GM12801 (cell line): Measurements from ENCODE around the gene ZNF566.

Experiments used
- TF ChIP-seq, protein P1 (sequence below): IDR thresholded peaks from one replicate; pipeline ENCODE4 v1.5.1; 2011; ENCODE audit warnings: control low read depth; ENCODE audit not compliant: insufficient read length; ENCODE audit errors: extremely low read depth

Gene ZNF566

DNA sequence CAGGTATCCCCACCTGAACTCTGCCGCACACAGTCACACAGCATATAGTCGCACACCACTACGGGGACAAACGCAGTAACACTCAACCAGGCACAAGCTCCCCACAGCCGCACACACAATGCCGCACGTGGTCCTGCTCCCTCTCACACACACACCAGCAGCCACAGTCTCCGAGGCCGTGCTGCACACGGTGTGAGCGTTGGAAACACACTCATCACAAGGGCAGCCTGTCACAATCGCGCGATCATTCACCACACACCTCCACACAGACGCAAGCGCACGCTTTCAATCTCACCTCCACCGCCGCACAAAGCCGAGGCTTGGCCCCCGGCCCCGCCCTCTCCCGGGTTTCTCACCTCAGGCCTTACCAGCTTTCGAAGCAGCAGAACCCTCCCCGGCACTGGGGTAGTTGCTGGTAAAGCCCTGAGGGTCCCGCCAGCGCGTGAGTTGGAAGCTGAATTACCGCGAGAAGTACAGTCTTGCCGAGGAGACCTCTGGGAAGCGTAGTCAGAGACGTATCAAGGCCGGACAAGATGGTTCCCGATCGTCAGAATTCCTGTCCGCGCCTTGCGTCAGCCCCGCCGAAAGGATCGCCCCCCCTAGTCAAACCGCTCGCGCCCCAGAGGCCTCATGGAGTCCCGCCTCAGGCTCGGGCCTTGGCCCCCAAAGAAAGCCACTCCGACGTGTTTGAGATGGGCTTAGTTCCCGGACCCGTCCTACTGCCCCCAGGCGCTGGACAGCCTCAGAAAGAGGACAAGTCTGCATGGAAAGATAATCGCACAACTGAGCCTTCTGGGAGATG is at the start of gene ZNF566:
ZNF566 (minus strand) TSS at position 444 of the 802 bp plus-strand sequence. CDS start 13,004 bp downstream, outside the sequence.
- TF ChIP-seq, protein P1, sequence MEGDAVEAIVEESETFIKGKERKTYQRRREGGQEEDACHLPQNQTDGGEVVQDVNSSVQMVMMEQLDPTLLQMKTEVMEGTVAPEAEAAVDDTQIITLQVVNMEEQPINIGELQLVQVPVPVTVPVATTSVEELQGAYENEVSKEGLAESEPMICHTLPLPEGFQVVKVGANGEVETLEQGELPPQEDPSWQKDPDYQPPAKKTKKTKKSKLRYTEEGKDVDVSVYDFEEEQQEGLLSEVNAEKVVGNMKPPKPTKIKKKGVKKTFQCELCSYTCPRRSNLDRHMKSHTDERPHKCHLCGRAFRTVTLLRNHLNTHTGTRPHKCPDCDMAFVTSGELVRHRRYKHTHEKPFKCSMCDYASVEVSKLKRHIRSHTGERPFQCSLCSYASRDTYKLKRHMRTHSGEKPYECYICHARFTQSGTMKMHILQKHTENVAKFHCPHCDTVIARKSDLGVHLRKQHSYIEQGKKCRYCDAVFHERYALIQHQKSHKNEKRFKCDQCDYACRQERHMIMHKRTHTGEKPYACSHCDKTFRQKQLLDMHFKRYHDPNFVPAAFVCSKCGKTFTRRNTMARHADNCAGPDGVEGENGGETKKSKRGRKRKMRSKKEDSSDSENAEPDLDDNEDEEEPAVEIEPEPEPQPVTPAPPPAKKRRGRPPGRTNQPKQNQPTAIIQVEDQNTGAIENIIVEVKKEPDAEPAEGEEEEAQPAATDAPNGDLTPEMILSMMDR: no peak

DNA sequence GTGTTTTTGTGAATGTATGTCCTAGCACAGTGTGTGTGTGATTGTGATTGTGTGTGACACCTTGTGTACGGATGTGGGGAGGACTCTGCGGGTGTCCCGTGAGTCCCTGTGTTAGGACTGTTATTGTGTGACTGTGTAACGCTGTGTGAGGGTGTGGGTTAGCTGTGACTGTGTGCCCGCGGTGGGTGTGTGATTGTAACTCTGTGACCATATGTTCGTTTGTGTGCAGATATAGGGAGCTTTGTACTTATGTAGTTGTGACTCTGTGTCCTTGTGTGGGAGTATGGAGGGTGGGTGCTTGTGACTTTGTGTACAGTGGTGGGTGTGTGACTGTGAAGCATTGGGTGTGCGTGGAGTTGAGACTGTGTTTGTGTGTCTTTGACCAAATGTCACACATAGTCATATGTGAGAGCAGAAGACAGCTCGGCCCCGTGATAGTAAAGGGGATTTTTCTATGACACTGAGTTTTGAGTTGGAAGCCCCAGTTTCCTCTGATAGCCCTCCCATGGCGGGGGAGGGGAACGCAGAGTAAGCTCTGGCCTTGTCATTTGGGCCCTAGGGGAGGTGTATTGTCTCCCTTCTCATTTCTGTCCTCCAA is 39.7 kb upstream of the ZNF566 start:
- TF ChIP-seq, protein P1: no peak

DNA sequence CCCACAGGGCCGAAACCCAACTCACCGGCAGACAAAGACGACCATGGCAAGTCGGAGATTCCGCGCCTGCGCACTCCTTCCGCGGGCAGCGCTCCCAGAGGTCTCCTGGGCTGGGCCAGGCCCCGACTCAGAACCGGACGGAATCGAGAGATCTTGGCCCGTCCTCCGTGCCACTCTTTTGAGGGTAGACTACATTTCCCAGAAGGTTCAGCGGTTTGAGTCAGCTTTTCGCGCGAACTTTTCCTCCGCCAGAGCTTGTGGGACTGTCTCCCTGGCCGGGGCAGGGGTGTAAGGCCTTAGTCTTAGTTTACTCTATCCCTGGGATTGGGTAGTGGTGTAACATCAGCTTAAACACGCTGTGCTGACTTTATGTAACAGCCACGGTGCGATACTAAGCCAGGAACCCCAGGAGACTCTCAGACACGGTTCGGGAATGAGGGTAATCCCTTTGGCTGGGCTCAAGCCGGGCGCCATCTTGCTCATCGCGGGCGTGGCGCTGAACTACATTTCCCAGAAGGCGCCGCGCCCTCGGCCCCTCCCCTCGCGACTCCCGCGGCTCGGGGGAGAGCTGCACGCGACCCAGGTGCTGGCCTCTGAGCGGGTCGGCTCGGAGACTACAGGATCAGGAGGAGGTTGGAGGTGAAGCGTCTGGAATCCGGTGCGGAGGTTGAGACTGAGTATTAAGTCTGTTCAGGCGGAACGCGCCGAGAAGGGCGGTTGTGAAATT is 39.0 kb upstream of the ZNF566 start, which contains the start of gene ZNF260:
ZNF260 (minus strand) TSS at position 78 of the 727 bp plus-strand sequence. CDS start 13,033 bp downstream, outside the sequence.
- TF ChIP-seq, protein P1: no peak

DNA sequence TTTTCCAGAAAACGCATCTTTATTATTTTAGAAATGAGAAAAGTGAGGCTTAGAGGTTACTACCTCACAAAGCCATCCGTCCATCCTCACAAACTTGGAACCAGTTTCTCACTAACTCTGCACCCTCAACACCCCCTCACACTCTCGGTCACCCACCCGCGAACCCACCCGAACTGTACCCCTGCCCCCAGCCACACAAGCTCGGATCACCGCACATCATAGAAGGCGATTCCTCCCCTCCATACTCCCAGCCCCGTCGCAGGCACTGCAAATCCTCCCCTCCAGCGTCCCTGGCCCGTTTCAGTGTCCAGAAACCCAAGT is 38.5 kb upstream of the ZNF566 start:
- TF ChIP-seq, protein P1: no peak

DNA sequence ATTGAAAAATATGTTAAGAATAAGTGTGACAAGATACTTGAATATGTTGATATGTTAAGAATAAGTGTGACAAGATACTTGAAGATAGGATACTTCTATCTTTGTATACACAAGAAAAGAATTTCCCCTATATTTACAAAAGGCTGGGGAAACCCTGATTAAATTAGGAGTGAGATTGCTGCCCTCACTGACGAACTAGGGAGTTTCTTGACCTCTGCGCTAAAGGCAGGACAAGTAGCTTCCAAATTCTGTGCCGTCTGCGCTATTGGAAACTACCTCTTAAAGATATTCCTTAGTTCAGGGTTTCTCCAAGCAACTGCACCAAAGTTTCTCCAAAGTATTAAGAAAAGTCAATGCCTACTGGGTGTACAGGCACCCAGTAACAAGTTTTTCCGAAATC is 38.0 kb upstream of the ZNF566 start:
- TF ChIP-seq, protein P1: no peak

DNA sequence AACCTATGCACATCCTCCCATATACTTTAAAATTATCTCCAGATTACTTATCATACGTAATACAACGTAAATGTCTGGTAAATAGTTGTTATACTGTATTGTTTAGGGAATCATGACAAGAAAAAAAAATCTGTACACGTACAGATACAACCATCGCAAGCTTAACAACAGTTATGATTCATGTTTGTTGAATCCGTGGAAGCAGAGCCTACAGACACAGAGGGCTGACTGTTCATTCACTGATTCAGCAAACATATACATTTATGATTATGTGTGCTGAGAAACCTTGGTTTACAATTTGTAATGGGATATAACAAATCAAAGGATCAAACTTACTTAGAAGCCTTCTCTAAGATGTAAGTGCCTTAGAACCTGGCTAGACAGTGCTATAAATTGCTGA is 37.2 kb upstream of the ZNF566 start:
- TF ChIP-seq, protein P1: no peak

DNA sequence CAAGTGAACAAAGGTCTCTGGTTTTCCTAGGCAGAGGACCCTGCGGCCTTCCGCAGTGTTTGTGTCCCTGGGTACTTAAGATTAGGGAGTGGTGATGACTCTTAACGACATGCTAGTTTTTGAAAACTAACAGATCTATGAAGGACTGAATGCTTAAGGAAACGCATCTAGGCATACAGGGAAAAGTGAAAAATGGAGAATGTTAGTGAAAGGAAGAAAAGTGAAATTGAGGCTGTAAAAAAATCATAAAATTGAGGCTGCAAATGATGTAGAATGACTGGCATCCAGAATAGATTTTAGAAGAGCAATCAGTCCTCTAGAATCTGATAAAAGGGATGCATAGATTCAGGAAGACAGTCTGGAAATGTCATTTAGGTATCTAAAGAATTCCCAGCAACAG is 35.3 kb upstream of the ZNF566 start:
- TF ChIP-seq, protein P1: no peak
